KMS-11 (cell line): ENCODE measurements around the gene SNCAIP.

Experiments
- H2AFZ ChIP-seq: fragments of 200-600 bp; sonication (generic); 2 replicates; pipeline ENCODE4 v1.6.1; 2016; ENCODE audit warnings: antibody characterized with exemption, mixed run types, low read depth
- H3K27ac ChIP-seq: fragments of 200-600 bp; sonication (generic); 2 replicates; pipeline ENCODE4 v1.6.1; 2016; ENCODE audit warnings: mild to moderate bottlenecking, mixed run types
- H3K27me3 ChIP-seq: fragments of 200-600 bp; sonication (generic); 2 replicates; pipeline ENCODE4 v1.6.1; 2017; ENCODE audit warnings: mild to moderate bottlenecking, low read depth, mixed run types, moderate library complexity; ENCODE audit not compliant: insufficient read depth
- H3K36me3 ChIP-seq: fragments of 200-600 bp; sonication (generic); 2 replicates; pipeline ENCODE4 v1.6.1; 2017; ENCODE audit warnings: mild to moderate bottlenecking, mixed run types; ENCODE audit not compliant: insufficient read depth
- H3K4me1 ChIP-seq: fragments of 200-600 bp; sonication (generic); 2 replicates; pipeline ENCODE4 v1.6.1; 2016; ENCODE audit warnings: mild to moderate bottlenecking, low read depth, mixed run types; ENCODE audit not compliant: poor library complexity, severe bottlenecking
- H3K4me2 ChIP-seq: fragments of 200-600 bp; sonication (generic); 2 replicates; pipeline ENCODE4 v1.7.0; 2016; ENCODE audit warnings: mild to moderate bottlenecking, mixed run types
- H3K4me3 ChIP-seq: fragments of 200-600 bp; sonication (generic); IDR thresholded peaks from 2 replicates; pipeline ENCODE4 v1.6.1; 2017; ENCODE audit warnings: low read depth, low read length, mixed read lengths; ENCODE audit not compliant: insufficient read depth
- H3K79me2 ChIP-seq: fragments of 200-600 bp; sonication (generic); 2 replicates; pipeline ENCODE4 v1.6.1; 2016; ENCODE audit warnings: low read depth, mixed run types; ENCODE audit not compliant: insufficient read depth
- H3K9ac ChIP-seq: fragments of 200-600 bp; sonication (generic); 2 replicates; pipeline ENCODE4 v1.6.1; 2016; ENCODE audit warnings: mild to moderate bottlenecking, mixed run types
- H4K20me1 ChIP-seq: fragments of 200-600 bp; sonication (generic); 2 replicates; pipeline ENCODE4 v1.6.1; 2016; ENCODE audit warnings: mild to moderate bottlenecking, mixed run types; ENCODE audit not compliant: insufficient read depth
- CTCF ChIP-seq: fragments of 200-600 bp; sonication (generic); conservative IDR thresholded peaks from 2 replicates; pipeline ENCODE4 v1.6.1; 2017; ENCODE audit warnings: low read depth, mild to moderate bottlenecking, antibody characterized with exemption, low read length, moderate library complexity, mixed read lengths

Gene SNCAIP

DNA sequence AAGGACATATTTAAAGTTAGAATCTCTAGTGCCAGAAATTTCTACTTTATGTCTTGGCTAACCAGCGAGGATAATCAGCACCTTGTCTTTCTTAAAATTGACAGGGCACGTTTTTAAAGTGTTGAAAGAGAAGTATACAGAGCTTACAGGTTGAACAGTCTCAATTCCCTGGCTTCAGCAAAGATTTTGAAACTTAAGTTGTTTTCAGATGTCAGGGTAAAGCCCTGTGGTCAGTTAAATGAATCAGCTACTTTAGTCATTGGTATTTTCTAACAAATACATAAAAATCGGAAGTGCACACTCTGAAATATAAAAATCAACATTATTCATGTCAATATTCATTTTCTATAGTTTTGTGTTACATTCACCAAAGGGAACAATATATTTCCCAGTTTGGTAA is 29.1 kb downstream of the SNCAIP start:
- H3K4me2 ChIP-seq, result no peak overlapping the region
- no peak overlapping the region for H3K27ac ChIP-seq
- H2AFZ ChIP-seq, result no peak overlapping the region
- H3K27me3 ChIP-seq, result no peaks in the 10 kb centered on the region
- H3K36me3 ChIP-seq, result no peaks in the 10 kb centered on the region
- H3K4me1 ChIP-seq, result no peaks in the 10 kb centered on the region
- H3K9ac ChIP-seq, result no peak overlapping the region
- no peaks in the 10 kb centered on the region for H4K20me1 ChIP-seq
- TF ChIP-seq CTCF, result no peak
- no peak overlapping the region for H3K4me3 ChIP-seq
- no peaks in the 10 kb centered on the region for H3K79me2 ChIP-seq

- no peaks in the 10 kb centered on the region for H3K79me2 ChIP-seq
Measured at GRCh38 chr5:122342256-122342655, 30.2 kb downstream of the SNCAIP start.

GRCh38 chr5:122346897-122347581 is 35.0 kb downstream of the SNCAIP start:
- Histone ChIP-seq H3K4me1 (no peaks in the 10 kb centered on the region), H3K27ac (no peak overlapping the region), H3K9ac (no peak overlapping the region), H4K20me1 (no peaks in the 10 kb centered on the region), H3K79me2 (no peaks in the 10 kb centered on the region), H3K4me2 (no peak overlapping the region), H3K27me3 (no peaks in the 10 kb centered on the region), H2AFZ (no peak overlapping the region), H3K36me3 (no peaks in the 10 kb centered on the region), H3K4me3 (no peak overlapping the region)
- no peak for TF ChIP-seq CTCF

More at GRCh38 chr5:122342256-122342655, 30.2 kb downstream of the SNCAIP start:
- Histone ChIP-seq H3K4me2 (no peak overlapping the region), H3K4me1 (no peaks in the 10 kb centered on the region), H2AFZ (no peak overlapping the region), H3K4me3 (no peak overlapping the region), H3K9ac (no peak overlapping the region), H3K27ac (no peak overlapping the region), H3K27me3 (no peaks in the 10 kb centered on the region), H4K20me1 (no peaks in the 10 kb centered on the region), H3K36me3 (no peaks in the 10 kb centered on the region)
- no peak for TF ChIP-seq CTCF

GRCh38 chr5:122350496-122350895 is 38.5 kb downstream of the SNCAIP start:
- H3K4me1 ChIP-seq, result no peaks in the 10 kb centered on the region
- H3K27me3 ChIP-seq, result no peaks in the 10 kb centered on the region
- no peak overlapping the region for H3K4me2 ChIP-seq
- TF ChIP-seq CTCF, result no peak
- H3K4me3 ChIP-seq, result no peak overlapping the region
- no peak overlapping the region for H2AFZ ChIP-seq
- H3K27ac ChIP-seq, result no peak overlapping the region
- no peaks in the 10 kb centered on the region for H3K79me2 ChIP-seq
- H4K20me1 ChIP-seq, result no peaks in the 10 kb centered on the region
- no peaks in the 10 kb centered on the region for H3K36me3 ChIP-seq
- no peak overlapping the region for H3K9ac ChIP-seq
